Ectodermal cell (in vitro differentiated cells): ENCODE data around the gene CLSTN3.

Experiments
- H3K27ac ChIP-seq: 2 replicates; pipeline ENCODE4 v1.7.0; 2013; ENCODE audit warnings: mild to moderate bottlenecking, low read depth, low read length; ENCODE audit not compliant: insufficient read depth, poor library complexity, severe bottlenecking
- H3K27me3 ChIP-seq: 2 replicates; pipeline ENCODE4 v1.7.0; 2013; ENCODE audit warnings: mild to moderate bottlenecking, low read length; ENCODE audit not compliant: insufficient read depth, control insufficient read depth, poor library complexity, severe bottlenecking
- H3K36me3 ChIP-seq: one replicate; pipeline ENCODE4 v1.7.0; 2013; ENCODE audit warnings: low read length; ENCODE audit not compliant: control insufficient read depth, insufficient read depth
- H3K4me1 ChIP-seq: one replicate; pipeline ENCODE4 v1.7.0; 2013; ENCODE audit warnings: low read length; ENCODE audit not compliant: control insufficient read depth, insufficient read depth
- H3K4me3 ChIP-seq: 2 replicates; pipeline ENCODE4 v1.7.0; 2013; ENCODE audit warnings: low read depth, low read length, control low read depth; ENCODE audit not compliant: insufficient read depth
- H3K9me3 ChIP-seq: 2 replicates; pipeline ENCODE4 v1.7.0; 2013; ENCODE audit warnings: mild to moderate bottlenecking, low read length, moderate library complexity; ENCODE audit not compliant: control insufficient read depth
- WGBS, 2 experiments: methylation state at CpG; one replicate each; pipeline ENCODE4 v1.1.7; 2013; ENCODE audit warnings: missing lambda C conversion rate in 2 of 2; 5-methylcytosine and 5-hydroxymethylcytosine counted together

The CLSTN3 gene

GRCh38 chr12:7114008-7114407, 16.2 kb upstream of the CLSTN3 start:
- H3K36me3 ChIP-seq = no peaks in the 10 kb centered on the region
- H3K4me3 ChIP-seq = no peak overlapping the region
- 93 to 95% methylated on average over 11 of the region's 11 CpGs for whole genome bisulfite sequencing, 2 experiments
- H3K4me1 ChIP-seq = no peaks in the 10 kb centered on the region
- H3K9me3 ChIP-seq = no peaks in the 10 kb centered on the region
- peaks cover 3% of the 10 kb centered on the region for H3K27me3 ChIP-seq
- H3K27ac ChIP-seq = no peak overlapping the region

- Histone ChIP-seq H3K9me3 (no peaks in the 10 kb centered on the region), H3K4me1 (no peaks in the 10 kb centered on the region), H3K36me3 (no peaks in the 10 kb centered on the region), H3K4me3 (no peak overlapping the region), H3K27me3 (peaks cover 3% of the 10 kb centered on the region), H3K27ac (no peak overlapping the region)
- WGBS, 2 experiments = 88 to 90% methylated on average over 6 of the region's 6 CpGs
These were observed 15.3 kb upstream of the CLSTN3 start for GRCh38 chr12:7114851-7115250.

GRCh38 chr12:7116196-7116595, 14.0 kb upstream of the CLSTN3 start:
- H3K27ac ChIP-seq = no peak overlapping the region
- peaks cover 3% of the 10 kb centered on the region for H3K27me3 ChIP-seq
- no peaks in the 10 kb centered on the region for H3K4me1 ChIP-seq
- H3K9me3 ChIP-seq = no peaks in the 10 kb centered on the region
- WGBS, 2 experiments = 81 to 95% methylated on average over 3 of the region's 3 CpGs
- no peak overlapping the region for H3K4me3 ChIP-seq
- no peaks in the 10 kb centered on the region for H3K36me3 ChIP-seq

- no peak overlapping the region for H3K27ac ChIP-seq
- H3K27me3 ChIP-seq = peaks cover 3% of the 10 kb centered on the region
- H3K9me3 ChIP-seq = no peaks in the 10 kb centered on the region
- WGBS, 2 experiments = 83 to 85% methylated on average over 9 of the region's 9 CpGs
- no peaks in the 10 kb centered on the region for H3K4me1 ChIP-seq
- H3K36me3 ChIP-seq = no peaks in the 10 kb centered on the region
- H3K4me3 ChIP-seq = no peak overlapping the region
These were observed 13.3 kb upstream of the CLSTN3 start for GRCh38 chr12:7116916-7117315.

GRCh38 chr12:7117670-7118069, 12.5 kb upstream of the CLSTN3 start:
- Histone ChIP-seq H3K4me1 (no peaks in the 10 kb centered on the region), H3K9me3 (no peaks in the 10 kb centered on the region), H3K4me3 (no peak overlapping the region), H3K36me3 (no peaks in the 10 kb centered on the region), H3K27me3 (peaks cover 2% of the 10 kb centered on the region), H3K27ac (no peak overlapping the region)
- WGBS, 2 experiments = 91 to 93% methylated on average over 3 of the region's 3 CpGs

GRCh38 chr12:7118881-7119280, 11.3 kb upstream of the CLSTN3 start:
- WGBS, 2 experiments = 83 to 86% methylated on average over 3 of the region's 3 CpGs
- Histone ChIP-seq H3K36me3 (no peaks in the 10 kb centered on the region), H3K27me3 (no peaks in the 10 kb centered on the region), H3K4me1 (no peaks in the 10 kb centered on the region), H3K4me3 (no peak overlapping the region), H3K9me3 (no peaks in the 10 kb centered on the region), H3K27ac (no peak overlapping the region)

GRCh38 chr12:7120166-7120565, 10.0 kb upstream of the CLSTN3 start:
- H3K9me3 ChIP-seq = no peaks in the 10 kb centered on the region
- H3K36me3 ChIP-seq = no peaks in the 10 kb centered on the region
- no peaks in the 10 kb centered on the region for H3K4me1 ChIP-seq
- H3K27ac ChIP-seq = no peak overlapping the region
- H3K27me3 ChIP-seq = no peaks in the 10 kb centered on the region
- H3K4me3 ChIP-seq = no peak overlapping the region
- 85 to 90% methylated on average over 5 of the region's 5 CpGs for WGBS, 2 experiments

GRCh38 chr12:7121324-7121723, 8.8 kb upstream of the CLSTN3 start:
- 90 to 94% methylated on average over 5 of the region's 5 CpGs for WGBS, 2 experiments
- H3K36me3 ChIP-seq = no peaks in the 10 kb centered on the region
- no peak overlapping the region for H3K4me3 ChIP-seq

GRCh38 chr12:7122811-7123769, 7.1 kb upstream of the CLSTN3 start:
- Histone ChIP-seq H3K27ac (no peak overlapping the region), H3K27me3 (peaks cover under 1% of the 10 kb centered on the region), H3K9me3 (no peaks in the 10 kb centered on the region), H3K36me3 (no peaks in the 10 kb centered on the region), H3K4me3 (no peak overlapping the region), H3K4me1 (no peaks in the 10 kb centered on the region)
- WGBS, 2 experiments = 87 to 93% methylated on average over 7 of the region's 7 CpGs

More at GRCh38 chr12:7121324-7121723, 8.8 kb upstream of the CLSTN3 start:
- H3K4me1 ChIP-seq = no peaks in the 10 kb centered on the region
- no peaks in the 10 kb centered on the region for H3K27me3 ChIP-seq
- H3K27ac ChIP-seq = no peak overlapping the region
- no peaks in the 10 kb centered on the region for H3K9me3 ChIP-seq

GRCh38 chr12:7123806-7124522, 6.2 kb upstream of the CLSTN3 start:
- 88% methylated on average over 9 to 10 of the region's 11 CpGs for WGBS, 2 experiments

More at GRCh38 chr12:7123806-7124522, 6.2 kb upstream of the CLSTN3 start:
- Histone ChIP-seq H3K27ac (no peak overlapping the region), H3K36me3 (no peaks in the 10 kb centered on the region), H3K9me3 (no peaks in the 10 kb centered on the region), H3K27me3 (peaks cover 9% of the 10 kb centered on the region), H3K4me1 (no peaks in the 10 kb centered on the region), H3K4me3 (no peak overlapping the region)
